ENCODE measurements around the gene WT1.

DNA sequence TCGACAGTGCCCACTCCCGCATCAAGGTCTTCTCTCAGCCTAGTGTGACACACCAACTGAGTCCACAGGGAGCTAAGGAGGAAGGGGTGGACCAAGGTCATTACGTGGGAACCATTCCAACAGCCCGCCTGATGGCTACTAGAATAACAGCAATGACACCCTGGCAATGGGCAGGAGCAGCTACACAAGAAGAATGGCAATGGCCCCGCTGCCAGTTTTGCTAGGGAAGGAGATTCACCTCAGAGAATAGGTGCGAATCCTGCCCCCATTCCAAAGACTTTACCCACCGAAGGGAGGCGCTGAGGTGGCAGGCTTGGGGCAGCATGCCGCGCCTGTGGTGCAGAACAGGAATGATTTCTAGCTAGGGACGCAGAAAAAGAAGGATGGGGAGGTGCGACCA is 9.1 kb downstream of the WT1 start:
- TF ChIP-seq, protein P1, sequence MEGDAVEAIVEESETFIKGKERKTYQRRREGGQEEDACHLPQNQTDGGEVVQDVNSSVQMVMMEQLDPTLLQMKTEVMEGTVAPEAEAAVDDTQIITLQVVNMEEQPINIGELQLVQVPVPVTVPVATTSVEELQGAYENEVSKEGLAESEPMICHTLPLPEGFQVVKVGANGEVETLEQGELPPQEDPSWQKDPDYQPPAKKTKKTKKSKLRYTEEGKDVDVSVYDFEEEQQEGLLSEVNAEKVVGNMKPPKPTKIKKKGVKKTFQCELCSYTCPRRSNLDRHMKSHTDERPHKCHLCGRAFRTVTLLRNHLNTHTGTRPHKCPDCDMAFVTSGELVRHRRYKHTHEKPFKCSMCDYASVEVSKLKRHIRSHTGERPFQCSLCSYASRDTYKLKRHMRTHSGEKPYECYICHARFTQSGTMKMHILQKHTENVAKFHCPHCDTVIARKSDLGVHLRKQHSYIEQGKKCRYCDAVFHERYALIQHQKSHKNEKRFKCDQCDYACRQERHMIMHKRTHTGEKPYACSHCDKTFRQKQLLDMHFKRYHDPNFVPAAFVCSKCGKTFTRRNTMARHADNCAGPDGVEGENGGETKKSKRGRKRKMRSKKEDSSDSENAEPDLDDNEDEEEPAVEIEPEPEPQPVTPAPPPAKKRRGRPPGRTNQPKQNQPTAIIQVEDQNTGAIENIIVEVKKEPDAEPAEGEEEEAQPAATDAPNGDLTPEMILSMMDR (conservative IDR thresholded peaks at IDR 0.05 in 1 of 2, IDR thresholded peaks at IDR 0.05 in 1 of 2; ENCODE audit: extremely low read depth in 1 of 2, insufficient read depth in 1 of 2, low read depth in 1 of 2, low read length in 2 of 2) = no peak
- peak; percentile 77 for TF ChIP-seq EZH2 (IDR thresholded peaks at IDR 0.05; ENCODE audit: borderline replicate concordance, low read length)

Measured in mammary epithelial cell (primary cell).